ENCODE data around the gene HKDC1.

HKDC1 gene

DNA sequence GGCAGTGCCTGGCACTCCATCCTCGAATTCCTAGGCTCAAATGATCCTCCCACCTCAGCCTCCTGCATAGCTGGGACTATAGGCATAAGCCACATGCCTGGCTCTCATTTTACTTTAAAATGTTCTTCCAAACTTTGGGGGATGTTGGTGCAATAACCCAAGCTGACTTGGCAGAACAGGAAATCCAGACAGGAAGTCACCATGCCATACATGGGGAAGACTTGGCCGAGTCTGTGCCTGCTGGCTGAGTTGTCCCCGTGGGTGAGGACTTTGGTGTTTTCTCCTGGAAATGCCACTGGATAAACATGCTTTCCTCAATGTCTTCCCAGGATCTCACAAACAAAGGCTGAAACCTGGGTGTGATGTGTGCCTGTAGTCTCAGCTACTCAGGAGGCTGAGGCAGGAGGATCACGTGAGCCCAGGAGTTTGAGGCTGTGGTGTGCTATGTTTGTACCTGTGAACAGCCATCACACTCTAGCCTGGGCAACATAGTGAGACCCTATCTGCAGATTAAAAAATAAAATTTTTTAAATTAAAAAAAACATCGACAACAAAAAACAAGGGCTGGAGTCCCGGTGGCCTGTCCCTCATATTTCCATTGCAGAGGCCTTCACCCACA is 19.8 kb downstream of the HKDC1 start:
- H3K4me2 ChIP-seq = no peak overlapping the region
- H2AFZ ChIP-seq (ENCODE audit: low read depth) = no peak overlapping the region
- no peak overlapping the region for H3K27ac ChIP-seq
- H3K4me3 ChIP-seq (IDR thresholded peaks at IDR 0.05; ENCODE audit: insufficient read depth, low read depth, low read length) = no peak overlapping the region
- no peak overlapping the region for H3K9ac ChIP-seq
- no peaks in the 10 kb centered on the region for H3K27me3 ChIP-seq (ENCODE audit: insufficient read depth, low read depth)
- H3K79me2 ChIP-seq (ENCODE audit: insufficient read depth, low read depth) = no peaks in the 10 kb centered on the region
- no peaks in the 10 kb centered on the region for H3K36me3 ChIP-seq (ENCODE audit: insufficient read depth)
- TF ChIP-seq CTCF (conservative IDR thresholded peaks at IDR 0.05; ENCODE audit: low read depth, low read length) = no peak
- no peaks in the 10 kb centered on the region for H4K20me1 ChIP-seq (ENCODE audit: insufficient read depth)
- H3K4me1 ChIP-seq (ENCODE audit: low read depth, poor library complexity, severe bottlenecking) = peaks cover 7% of the 10 kb centered on the region

- Histone ChIP-seq H4K20me1 (ENCODE audit: insufficient read depth) (no peaks in the 10 kb centered on the region), H3K4me2 (no peak overlapping the region), H2AFZ (ENCODE audit: low read depth) (no peak overlapping the region), H3K79me2 (ENCODE audit: insufficient read depth, low read depth) (no peaks in the 10 kb centered on the region), H3K9ac (no peak overlapping the region), H3K4me1 (ENCODE audit: low read depth, poor library complexity, severe bottlenecking) (peaks cover 7% of the 10 kb centered on the region), H3K36me3 (ENCODE audit: insufficient read depth) (no peaks in the 10 kb centered on the region), H3K27ac (no peak overlapping the region), H3K27me3 (ENCODE audit: insufficient read depth, low read depth) (no peaks in the 10 kb centered on the region), H3K4me3 (IDR thresholded peaks at IDR 0.05; ENCODE audit: insufficient read depth, low read depth, low read length) (no peak overlapping the region)
- no peak for TF ChIP-seq CTCF (conservative IDR thresholded peaks at IDR 0.05; ENCODE audit: low read depth, low read length)
Measured at GRCh38 chr10:69240455-69240854, 20.3 kb downstream of the HKDC1 start.

GRCh38 chr10:69241575-69241974 is 21.4 kb downstream of the HKDC1 start:
- H3K27me3 ChIP-seq (ENCODE audit: insufficient read depth, low read depth) = no peaks in the 10 kb centered on the region
- H2AFZ ChIP-seq (ENCODE audit: low read depth) = no peak overlapping the region
- no peaks in the 10 kb centered on the region for H3K79me2 ChIP-seq (ENCODE audit: insufficient read depth, low read depth)
- H3K4me1 ChIP-seq (ENCODE audit: low read depth, poor library complexity, severe bottlenecking) = peaks cover 7% of the 10 kb centered on the region
- no peak overlapping the region for H3K4me3 ChIP-seq (IDR thresholded peaks at IDR 0.05; ENCODE audit: insufficient read depth, low read depth, low read length)
- H3K36me3 ChIP-seq (ENCODE audit: insufficient read depth) = no peaks in the 10 kb centered on the region
- no peak overlapping the region for H3K9ac ChIP-seq
- no peak for TF ChIP-seq CTCF (conservative IDR thresholded peaks at IDR 0.05; ENCODE audit: low read depth, low read length)
- no peak overlapping the region for H3K4me2 ChIP-seq
- no peaks in the 10 kb centered on the region for H4K20me1 ChIP-seq (ENCODE audit: insufficient read depth)
- H3K27ac ChIP-seq = no peak overlapping the region

DNA sequence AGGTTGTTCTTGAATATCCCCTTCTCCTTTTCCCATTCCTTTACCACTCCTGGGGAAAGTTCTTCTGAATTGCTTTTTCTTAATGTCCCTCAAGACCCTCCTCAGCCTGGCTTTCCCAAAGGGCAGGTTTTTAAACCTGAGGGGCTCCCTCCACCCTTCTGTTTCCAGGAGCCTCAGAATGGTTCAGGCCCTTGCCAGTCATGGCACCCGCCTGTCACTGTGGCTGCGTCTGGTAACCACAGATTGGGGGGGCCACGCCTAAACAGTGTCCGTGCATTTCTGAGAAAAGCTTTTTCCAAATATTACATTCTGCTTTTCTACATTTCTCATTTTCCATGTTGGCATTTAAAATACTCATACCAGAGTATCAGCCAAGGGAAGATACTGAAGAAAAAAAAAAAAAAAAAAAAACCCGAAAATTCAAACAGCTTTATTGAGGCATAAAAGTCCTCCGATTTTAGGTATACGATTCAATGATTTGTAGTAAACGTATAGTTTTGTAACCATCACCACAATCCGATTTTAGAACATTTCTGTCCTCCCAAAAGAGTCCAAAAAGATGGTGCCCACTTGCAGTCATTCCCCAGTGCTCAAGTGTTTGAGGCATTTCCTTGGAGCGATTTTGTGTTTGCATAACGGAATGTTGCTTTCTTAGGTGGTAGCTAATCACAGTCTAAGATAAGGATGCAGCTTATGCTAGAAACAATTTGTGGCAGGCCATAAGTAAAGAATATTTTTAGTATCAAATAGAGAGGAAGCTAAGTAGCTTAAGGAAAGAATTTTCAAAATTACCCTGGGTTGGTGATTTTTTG is 22.1 kb downstream of the HKDC1 start:
- H3K4me3 ChIP-seq (IDR thresholded peaks at IDR 0.05; ENCODE audit: insufficient read depth, low read depth, low read length) = no peak overlapping the region
- H4K20me1 ChIP-seq (ENCODE audit: insufficient read depth) = no peaks in the 10 kb centered on the region
- H3K36me3 ChIP-seq (ENCODE audit: insufficient read depth) = no peaks in the 10 kb centered on the region
- H3K79me2 ChIP-seq (ENCODE audit: insufficient read depth, low read depth) = no peaks in the 10 kb centered on the region
- H2AFZ ChIP-seq (ENCODE audit: low read depth) = no peak overlapping the region
- H3K27ac ChIP-seq = no peak overlapping the region
- peaks cover 7% of the 10 kb centered on the region for H3K4me1 ChIP-seq (ENCODE audit: low read depth, poor library complexity, severe bottlenecking)
- no peak overlapping the region for H3K4me2 ChIP-seq
- no peak overlapping the region for H3K9ac ChIP-seq
- TF ChIP-seq CTCF (conservative IDR thresholded peaks at IDR 0.05; ENCODE audit: low read depth, low read length) = no peak
- H3K27me3 ChIP-seq (ENCODE audit: insufficient read depth, low read depth) = no peaks in the 10 kb centered on the region
